ENCODE measurements around the gene TPK1. TPM values are rescaled to one million over a fixed set of nuclear protein-coding genes. Genes with fewer than 3 reads are reported as not detected.
"Not testable (repeated sequence)": the region's sequence is repeated elsewhere in the genome, so short reads cannot be mapped to it uniquely, and the experiment has no call there.

The TPK1 gene
- polyA plus RNA-seq, 1 donor from 2014 or later = 3.5 TPM

DNA sequence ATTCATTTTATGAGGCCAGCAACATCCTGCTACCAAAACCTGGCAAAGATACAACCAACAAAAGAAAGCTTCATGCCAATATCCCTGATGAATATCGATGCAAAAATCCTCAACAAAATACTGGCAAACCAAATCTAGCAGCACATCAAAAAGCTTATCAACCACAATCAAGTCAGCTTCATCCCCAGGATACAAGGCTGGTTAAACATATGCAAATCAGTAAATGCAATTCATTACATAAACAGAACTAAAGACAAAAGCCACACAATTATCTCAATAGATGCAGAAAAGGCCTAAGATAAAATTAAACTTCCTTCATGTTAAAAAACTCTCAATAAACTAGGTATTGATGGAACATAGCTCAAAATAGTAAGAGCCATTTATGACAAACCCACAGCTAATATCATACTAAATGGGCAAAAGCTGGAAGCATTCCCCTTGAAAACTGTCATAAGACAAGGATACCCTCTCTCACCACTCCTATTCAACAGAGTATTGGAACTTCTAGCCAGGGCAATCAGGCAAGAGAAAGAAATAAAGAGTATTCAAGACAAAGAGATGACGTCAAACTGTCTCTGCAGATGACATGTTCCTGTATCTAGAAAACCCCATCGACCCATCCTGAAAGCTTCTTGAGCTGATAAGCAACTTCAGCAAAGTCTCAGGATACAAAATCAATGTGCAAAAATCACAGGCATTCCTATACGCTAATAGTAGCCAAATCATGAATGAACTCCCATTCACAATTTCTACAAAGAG lies 35.0 kb downstream of the TPK1 start:
- H3K36me3 ChIP-seq (ENCODE audit: insufficient read depth, low read length); H3K9me2 ChIP-seq (ENCODE audit: insufficient read depth, low read length); H3K27ac ChIP-seq (ENCODE audit: low read length); H2AFZ ChIP-seq (ENCODE audit: low read depth, low read length); H3K9ac ChIP-seq (ENCODE audit: low read length); H3F3A ChIP-seq (ENCODE audit: insufficient read depth, low read length, poor library complexity, severe bottlenecking); H3K4me2 ChIP-seq (ENCODE audit: low read length); H3K9me3 ChIP-seq (ENCODE audit: low read length); H3K27me3 ChIP-seq (ENCODE audit: insufficient read depth, low read depth, low read length); H4K20me1 ChIP-seq (ENCODE audit: insufficient read depth); H3K79me2 ChIP-seq (replicated peaks; ENCODE audit: insufficient read depth, low read length); H3K4me3 ChIP-seq (ENCODE audit: low read length): not testable (repeated sequence)

DNA sequence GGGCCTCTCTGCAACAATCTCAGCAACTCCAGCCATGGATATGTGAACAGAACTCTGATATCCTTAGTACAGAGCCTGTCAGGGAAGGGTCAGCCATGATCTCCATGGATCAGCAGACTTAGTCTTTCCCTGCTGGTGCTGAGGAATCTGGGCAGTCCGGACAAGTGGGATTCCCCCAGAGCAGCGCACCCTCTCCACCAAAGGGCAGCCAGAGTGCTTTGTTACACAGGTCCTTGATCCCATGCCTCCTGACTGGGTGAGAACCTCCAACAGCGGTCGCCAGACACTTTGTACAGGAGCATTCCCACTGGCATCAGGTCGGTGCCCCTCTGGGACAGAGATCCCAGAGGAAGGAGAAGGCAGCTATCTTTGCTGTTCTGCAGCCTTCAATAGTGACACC lies 38.9 kb downstream of the TPK1 start:
- H3K4me3 ChIP-seq (ENCODE audit: low read length) = no peak overlapping the region
- no peaks in the 10 kb centered on the region for H3K9me3 ChIP-seq (ENCODE audit: low read length)

More for the DNA sequence above, 38.9 kb downstream of the TPK1 start:
- no peaks in the 10 kb centered on the region for H3K27me3 ChIP-seq (ENCODE audit: insufficient read depth, low read depth, low read length)
- no peak overlapping the region for H3K4me2 ChIP-seq (ENCODE audit: low read length)
- H3K27ac ChIP-seq (ENCODE audit: low read length) = no peak overlapping the region
- no peaks in the 10 kb centered on the region for H3K36me3 ChIP-seq (ENCODE audit: insufficient read depth, low read length)
- no peaks in the 10 kb centered on the region for H3F3A ChIP-seq (ENCODE audit: insufficient read depth, low read length, poor library complexity, severe bottlenecking)
- no peak overlapping the region for H2AFZ ChIP-seq (ENCODE audit: low read depth, low read length)
- no peak overlapping the region for H3K9ac ChIP-seq (ENCODE audit: low read length)
- TF ChIP-seq SMC3 (conservative IDR thresholded peaks at IDR 0.05; ENCODE audit: poor library complexity) (no peak), RAD21 (conservative IDR thresholded peaks at IDR 0.05) (no peak), POLR2AphosphoS5 (IDR thresholded peaks at IDR 0.05) (no peak), TAF1 (IDR thresholded peaks at IDR 0.05; ENCODE audit: low read depth) (no peak), MXI1 (conservative IDR thresholded peaks at IDR 0.05; ENCODE audit: poor library complexity, severe bottlenecking) (no peak), EP300 (conservative IDR thresholded peaks at IDR 0.05; ENCODE audit: poor library complexity, severe bottlenecking) (no peak), EZH2 (IDR thresholded peaks at IDR 0.05; ENCODE audit: borderline replicate concordance, insufficient read depth, low read length, poor library complexity, severe bottlenecking) (no peak)
- TF ChIP-seq, protein P1, sequence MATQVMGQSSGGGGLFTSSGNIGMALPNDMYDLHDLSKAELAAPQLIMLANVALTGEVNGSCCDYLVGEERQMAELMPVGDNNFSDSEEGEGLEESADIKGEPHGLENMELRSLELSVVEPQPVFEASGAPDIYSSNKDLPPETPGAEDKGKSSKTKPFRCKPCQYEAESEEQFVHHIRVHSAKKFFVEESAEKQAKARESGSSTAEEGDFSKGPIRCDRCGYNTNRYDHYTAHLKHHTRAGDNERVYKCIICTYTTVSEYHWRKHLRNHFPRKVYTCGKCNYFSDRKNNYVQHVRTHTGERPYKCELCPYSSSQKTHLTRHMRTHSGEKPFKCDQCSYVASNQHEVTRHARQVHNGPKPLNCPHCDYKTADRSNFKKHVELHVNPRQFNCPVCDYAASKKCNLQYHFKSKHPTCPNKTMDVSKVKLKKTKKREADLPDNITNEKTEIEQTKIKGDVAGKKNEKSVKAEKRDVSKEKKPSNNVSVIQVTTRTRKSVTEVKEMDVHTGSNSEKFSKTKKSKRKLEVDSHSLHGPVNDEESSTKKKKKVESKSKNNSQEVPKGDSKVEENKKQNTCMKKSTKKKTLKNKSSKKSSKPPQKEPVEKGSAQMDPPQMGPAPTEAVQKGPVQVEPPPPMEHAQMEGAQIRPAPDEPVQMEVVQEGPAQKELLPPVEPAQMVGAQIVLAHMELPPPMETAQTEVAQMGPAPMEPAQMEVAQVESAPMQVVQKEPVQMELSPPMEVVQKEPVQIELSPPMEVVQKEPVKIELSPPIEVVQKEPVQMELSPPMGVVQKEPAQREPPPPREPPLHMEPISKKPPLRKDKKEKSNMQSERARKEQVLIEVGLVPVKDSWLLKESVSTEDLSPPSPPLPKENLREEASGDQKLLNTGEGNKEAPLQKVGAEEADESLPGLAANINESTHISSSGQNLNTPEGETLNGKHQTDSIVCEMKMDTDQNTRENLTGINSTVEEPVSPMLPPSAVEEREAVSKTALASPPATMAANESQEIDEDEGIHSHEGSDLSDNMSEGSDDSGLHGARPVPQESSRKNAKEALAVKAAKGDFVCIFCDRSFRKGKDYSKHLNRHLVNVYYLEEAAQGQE (IDR thresholded peaks at IDR 0.05; ENCODE audit: borderline replicate concordance) = no peak
- TF ChIP-seq, protein P2, sequence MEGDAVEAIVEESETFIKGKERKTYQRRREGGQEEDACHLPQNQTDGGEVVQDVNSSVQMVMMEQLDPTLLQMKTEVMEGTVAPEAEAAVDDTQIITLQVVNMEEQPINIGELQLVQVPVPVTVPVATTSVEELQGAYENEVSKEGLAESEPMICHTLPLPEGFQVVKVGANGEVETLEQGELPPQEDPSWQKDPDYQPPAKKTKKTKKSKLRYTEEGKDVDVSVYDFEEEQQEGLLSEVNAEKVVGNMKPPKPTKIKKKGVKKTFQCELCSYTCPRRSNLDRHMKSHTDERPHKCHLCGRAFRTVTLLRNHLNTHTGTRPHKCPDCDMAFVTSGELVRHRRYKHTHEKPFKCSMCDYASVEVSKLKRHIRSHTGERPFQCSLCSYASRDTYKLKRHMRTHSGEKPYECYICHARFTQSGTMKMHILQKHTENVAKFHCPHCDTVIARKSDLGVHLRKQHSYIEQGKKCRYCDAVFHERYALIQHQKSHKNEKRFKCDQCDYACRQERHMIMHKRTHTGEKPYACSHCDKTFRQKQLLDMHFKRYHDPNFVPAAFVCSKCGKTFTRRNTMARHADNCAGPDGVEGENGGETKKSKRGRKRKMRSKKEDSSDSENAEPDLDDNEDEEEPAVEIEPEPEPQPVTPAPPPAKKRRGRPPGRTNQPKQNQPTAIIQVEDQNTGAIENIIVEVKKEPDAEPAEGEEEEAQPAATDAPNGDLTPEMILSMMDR (IDR thresholded peaks at IDR 0.05; ENCODE audit: poor library complexity, severe bottlenecking) = no peak
- H3K9me2 ChIP-seq (ENCODE audit: insufficient read depth, low read length) = no peaks in the 10 kb centered on the region
- H4K20me1 ChIP-seq (ENCODE audit: insufficient read depth) = no peaks in the 10 kb centered on the region
- no peaks in the 10 kb centered on the region for H3K79me2 ChIP-seq (replicated peaks; ENCODE audit: insufficient read depth, low read length)
